Activated CD4-positive, CD25-positive, alpha-beta regulatory T cell treated with anti-CD3 and anti-CD28 coated beads, Interleukin-2, amount 50 U/mL, for 16 hours (primary cell): ENCODE measurements around the gene WDR88.
"Not testable (repeated sequence)": the region's sequence is repeated elsewhere in the genome, so short reads cannot be mapped to it uniquely, and the experiment has no call there.

Experiments used
- DNase-seq: peaks from one replicate; pipeline ENCODE4 v3.0.0-alpha.2; 2020; ENCODE audit warnings: low read depth, low spot score

The WDR88 gene

DNA sequence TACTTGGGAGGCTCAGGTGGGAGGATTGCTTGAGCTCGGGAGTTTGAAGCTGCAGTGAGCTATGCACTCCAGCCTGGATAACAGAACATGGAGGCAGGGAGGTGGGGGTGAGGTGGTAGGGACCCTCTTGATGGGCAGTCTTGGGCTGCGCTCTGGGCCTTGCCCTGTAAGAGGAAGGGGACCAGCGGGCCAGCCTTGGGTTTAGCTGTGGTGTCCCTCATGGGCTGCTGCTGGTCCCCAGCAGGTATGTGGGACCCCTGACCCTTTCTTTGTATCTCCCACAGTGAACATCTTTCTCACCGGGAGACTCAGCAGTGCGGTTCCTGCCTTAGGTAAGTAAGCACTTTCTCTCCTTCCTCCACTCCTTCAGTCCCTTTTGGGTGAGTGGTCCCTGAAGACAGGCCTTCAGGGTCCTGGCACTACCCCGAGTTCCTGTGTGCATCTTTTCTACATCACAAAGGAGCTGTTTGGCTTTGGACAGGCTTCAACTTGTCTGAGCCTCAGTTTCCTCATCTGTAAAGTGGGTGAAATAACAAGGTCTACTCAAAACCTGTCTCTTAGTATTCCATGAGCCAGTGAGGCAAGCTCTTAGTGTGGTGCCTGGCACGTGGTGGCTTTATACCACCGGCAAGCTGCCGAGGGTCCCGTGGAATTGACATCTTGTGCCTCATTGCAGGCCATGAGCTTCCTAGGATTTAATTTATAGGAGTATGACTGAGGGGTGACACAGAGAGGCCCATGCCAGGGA lies 64.7 kb downstream of the WDR88 start:
- DNase-seq: no peak

- no peak for DNase-seq
Observed at GRCh38 chr19:33197591-33198000, 65.7 kb downstream of the WDR88 start.

GRCh38 chr19:33198169-33198568 lies 66.3 kb downstream of the WDR88 start:
- DNase-seq: no peak

GRCh38 chr19:33199441-33200265 lies 67.7 kb downstream of the WDR88 start:
- DNase-seq: no peak

DNA sequence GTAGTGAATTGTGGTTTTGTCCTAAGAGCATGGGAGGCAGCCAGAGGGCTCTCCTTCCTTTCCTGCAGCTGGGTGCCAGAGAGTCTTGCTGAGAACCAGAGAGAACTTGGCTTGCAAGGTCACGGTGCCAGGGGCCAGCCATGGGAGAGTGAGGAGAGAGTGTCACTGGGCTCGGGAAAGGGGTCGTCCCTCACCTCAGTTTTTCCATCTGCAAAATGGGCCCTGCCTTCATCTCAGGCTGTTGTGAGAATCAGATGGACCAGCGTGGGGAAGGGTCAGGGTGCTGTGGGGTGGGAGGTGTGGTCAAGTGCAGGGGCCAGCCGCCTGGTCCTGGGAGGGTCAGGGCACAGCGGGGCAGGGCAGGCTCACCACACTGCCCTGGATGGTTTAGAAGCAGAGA lies 69.6 kb downstream of the WDR88 start:
- no peak for DNase-seq

GRCh38 chr19:33201886-33202545 lies 70.1 kb downstream of the WDR88 start:
- DNase-seq: no peak

- DNase-seq: no peak
Observed at GRCh38 chr19:33202546-33203507, 70.9 kb downstream of the WDR88 start.

GRCh38 chr19:33203529-33203928 lies 71.6 kb downstream of the WDR88 start:
- DNase-seq: no peak

DNA sequence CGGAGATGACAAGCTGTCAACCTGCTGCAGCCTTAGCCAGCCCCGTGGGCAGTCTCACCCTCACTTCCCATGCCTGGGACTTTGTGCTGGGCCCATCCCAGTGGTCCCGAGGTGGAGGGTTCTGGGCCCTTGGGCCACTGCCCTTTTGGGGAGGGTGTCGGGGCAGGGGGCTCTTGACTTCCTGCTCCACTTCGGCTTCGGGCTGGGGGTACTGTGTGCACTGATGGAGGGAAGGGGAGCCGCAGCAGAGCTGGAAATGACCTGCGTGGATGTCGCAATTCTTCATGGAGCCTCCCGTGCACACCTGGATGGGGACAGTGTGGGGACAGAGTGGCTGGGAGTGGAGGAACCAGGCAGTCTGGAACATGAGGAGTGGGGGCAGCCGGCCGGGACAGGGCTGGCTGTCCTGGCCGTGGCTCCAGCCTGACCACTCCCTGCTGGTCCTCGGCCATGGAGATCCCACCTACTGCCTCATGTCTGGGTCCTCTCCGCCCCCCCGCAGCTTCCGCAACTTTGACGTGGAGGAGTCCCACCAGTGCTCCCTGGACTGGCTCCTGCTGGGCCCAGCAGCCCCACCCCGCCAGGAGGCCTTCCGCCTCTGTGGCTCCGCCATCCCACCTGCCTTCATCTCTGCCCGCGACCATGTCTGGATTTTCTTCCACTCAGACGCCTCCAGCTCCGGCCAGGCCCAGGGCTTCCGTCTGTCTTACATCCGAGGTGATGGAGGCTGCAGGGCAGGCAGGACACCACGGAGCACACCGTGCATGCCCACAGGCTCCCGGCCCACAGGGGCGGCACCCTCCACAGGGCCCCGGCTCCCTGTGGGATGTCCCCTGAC lies 72.4 kb downstream of the WDR88 start:
- no peak for DNase-seq

DNA sequence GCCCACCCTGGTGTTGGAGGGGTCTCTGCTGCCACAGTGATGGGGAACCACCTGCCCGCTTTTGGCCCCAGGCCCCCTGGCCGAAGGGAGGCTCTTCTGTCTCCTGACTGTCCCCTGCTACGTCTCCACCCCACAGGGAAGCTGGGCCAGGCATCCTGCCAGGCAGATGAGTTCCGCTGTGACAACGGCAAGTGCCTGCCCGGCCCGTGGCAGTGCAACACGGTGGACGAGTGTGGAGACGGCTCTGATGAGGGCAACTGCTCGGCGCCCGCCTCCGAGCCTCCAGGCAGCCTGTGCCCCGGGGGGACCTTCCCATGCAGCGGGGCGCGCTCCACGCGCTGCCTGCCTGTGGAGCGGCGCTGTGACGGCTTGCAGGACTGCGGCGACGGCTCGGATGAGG lies 73.2 kb downstream of the WDR88 start:
- DNase-seq: no peak

DNA sequence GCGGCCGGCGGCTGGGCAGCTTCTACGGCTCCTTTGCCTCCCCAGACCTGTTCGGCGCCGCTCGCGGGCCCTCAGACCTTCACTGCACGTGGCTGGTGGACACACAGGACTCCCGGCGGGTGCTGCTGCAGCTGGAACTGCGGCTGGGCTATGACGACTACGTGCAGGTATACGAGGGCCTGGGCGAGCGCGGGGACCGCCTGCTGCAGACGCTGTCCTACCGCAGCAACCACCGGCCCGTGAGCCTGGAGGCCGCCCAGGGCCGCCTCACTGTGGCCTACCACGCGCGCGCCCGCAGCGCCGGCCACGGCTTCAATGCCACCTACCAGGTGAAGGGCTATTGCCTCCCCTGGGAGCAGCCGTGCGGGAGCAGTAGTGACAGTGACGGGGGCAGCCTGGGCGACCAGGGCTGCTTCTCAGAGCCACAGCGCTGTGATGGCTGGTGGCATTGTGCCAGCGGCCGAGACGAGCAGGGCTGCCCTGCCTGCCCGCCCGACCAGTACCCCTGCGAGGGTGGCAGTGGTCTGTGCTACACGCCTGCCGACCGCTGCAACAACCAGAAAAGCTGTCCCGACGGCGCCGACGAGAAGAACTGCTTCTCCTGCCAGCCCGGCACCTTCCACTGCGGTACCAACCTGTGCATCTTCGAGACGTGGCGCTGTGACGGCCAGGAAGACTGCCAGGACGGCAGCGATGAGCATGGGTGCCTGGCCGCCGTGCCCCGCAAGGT lies 73.8 kb downstream of the WDR88 start:
- DNase-seq: no peak

DNA sequence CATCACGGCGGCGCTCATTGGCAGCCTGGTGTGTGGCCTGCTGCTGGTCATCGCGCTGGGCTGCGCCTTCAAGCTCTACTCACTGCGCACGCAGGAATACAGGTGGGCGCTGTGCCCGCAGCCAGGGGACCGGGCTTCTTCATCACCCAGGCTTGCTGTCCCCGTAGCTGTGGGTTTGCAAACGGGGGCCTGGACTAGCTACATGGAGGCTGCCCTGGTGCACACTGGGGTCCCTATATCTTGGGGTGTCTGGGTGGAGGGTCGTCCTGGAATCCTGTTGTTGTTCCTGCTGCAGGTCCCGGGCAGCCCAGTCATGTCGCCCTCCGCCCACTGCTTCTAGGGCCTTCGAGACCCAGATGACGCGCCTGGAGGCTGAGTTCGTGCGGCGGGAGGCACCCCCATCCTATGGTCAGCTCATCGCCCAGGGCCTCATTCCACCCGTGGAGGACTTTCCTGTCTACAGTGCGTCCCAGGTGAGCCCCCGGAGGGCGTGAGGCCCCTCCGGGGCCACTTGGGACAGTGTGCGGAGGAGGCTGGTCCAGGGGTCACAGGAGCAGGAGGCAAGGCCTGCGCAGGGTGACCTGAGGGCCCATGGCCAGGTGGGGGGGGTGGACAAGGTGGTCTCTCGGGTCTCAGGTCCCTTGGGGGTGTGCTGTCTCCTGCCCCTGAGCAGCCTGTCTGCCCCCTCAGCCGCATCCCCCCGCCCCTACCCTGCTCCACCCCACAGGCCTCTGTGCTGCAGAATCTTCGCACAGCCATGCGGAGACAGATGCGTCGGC lies 74.5 kb downstream of the WDR88 start:
- no peak for DNase-seq

- no peak for DNase-seq
Observed at GRCh38 chr19:33207040-33207620, 75.2 kb downstream of the WDR88 start.

GRCh38 chr19:33207903-33208302 lies 76.0 kb downstream of the WDR88 start:
- DNase-seq: no peak

GRCh38 chr19:33208371-33208895 lies 76.5 kb downstream of the WDR88 start:
- no peak for DNase-seq

GRCh38 chr19:33208904-33209849 lies 77.3 kb downstream of the WDR88 start:
- DNase-seq: no peak

- DNase-seq: not testable (repeated sequence)
Observed at GRCh38 chr19:33209850-33210230, 77.9 kb downstream of the WDR88 start.
